Activated CD8-positive, alpha-beta memory T cell treated with anti-CD3 and anti-CD28 coated beads for 1 hour (primary cell): ENCODE measurements around the gene NFIB.

Experiments used
- DNase-seq, 2 donors: peaks; one replicate each; pipeline ENCODE4 v3.0.0-alpha.2; 2020; ENCODE audit warnings: low read depth in 1 of 2; ENCODE audit errors: extremely low read depth in 1 of 2

The NFIB gene

DNA sequence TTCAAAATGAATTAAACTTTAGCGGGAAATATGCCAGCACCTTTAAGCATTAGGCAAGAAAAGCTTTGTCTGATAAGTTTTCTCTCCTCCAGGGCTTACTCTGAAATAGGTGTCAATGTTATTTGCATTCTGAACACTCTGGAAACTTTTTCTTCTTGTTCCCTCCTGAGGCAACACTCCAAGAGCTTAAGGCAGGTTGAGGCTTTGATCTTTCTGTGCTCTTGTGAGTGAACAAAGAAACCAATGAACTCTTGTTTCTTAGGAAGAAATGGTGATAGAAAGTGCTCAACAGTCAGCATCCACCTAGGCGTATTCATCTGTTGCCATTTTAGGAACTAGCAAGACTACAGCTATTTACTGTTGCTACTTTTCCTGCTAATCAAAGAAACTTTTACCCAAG is 259.8 kb downstream of the NFIB start:
- no peak for DNase-seq

GRCh38 chr9:14052359-14052758 is 261.6 kb downstream of the NFIB start:
- DNase-seq, result no peak

GRCh38 chr9:14051419-14051818 is 262.5 kb downstream of the NFIB start:
- no peak for DNase-seq

DNA sequence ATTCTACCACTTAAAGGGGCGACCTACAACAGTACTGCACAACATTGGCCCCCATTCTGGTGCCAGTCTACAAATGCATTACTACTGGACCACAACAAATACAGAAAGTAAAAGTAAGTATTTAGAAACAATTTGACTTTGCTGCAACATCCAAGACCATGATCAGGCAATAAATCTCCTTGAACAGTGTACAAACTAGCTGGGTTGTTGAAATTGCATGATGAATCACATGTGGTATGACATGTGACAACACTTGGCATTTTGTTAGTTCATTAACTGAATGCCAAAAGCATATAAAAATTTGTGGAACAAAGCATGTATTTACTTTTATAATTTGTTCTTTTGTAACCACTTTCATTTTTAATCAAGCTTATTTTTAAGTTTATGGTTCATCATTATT is 270.5 kb downstream of the NFIB start:
- no peak for DNase-seq

- DNase-seq, result no peak
These were observed 276.6 kb downstream of the NFIB start for GRCh38 chr9:14037331-14037730.

GRCh38 chr9:14033067-14033466 is 280.9 kb downstream of the NFIB start:
- no peak for DNase-seq
